GM12873 (cell line): ENCODE results near the gene PPP1R3E.
A peak's percentile ranks its signal among the peaks of the same experiment; 100 is the strongest.

Experiments used
- TF ChIP-seq, protein P1 (sequence below): IDR thresholded peaks from 2 replicates; pipeline ENCODE4 v1.5.1; 2012; ENCODE audit warnings: low read depth, mild to moderate bottlenecking, moderate library complexity, low read length, control low read depth; ENCODE audit not compliant: insufficient read depth; ENCODE audit errors: missing control alignments

The PPP1R3E gene

DNA sequence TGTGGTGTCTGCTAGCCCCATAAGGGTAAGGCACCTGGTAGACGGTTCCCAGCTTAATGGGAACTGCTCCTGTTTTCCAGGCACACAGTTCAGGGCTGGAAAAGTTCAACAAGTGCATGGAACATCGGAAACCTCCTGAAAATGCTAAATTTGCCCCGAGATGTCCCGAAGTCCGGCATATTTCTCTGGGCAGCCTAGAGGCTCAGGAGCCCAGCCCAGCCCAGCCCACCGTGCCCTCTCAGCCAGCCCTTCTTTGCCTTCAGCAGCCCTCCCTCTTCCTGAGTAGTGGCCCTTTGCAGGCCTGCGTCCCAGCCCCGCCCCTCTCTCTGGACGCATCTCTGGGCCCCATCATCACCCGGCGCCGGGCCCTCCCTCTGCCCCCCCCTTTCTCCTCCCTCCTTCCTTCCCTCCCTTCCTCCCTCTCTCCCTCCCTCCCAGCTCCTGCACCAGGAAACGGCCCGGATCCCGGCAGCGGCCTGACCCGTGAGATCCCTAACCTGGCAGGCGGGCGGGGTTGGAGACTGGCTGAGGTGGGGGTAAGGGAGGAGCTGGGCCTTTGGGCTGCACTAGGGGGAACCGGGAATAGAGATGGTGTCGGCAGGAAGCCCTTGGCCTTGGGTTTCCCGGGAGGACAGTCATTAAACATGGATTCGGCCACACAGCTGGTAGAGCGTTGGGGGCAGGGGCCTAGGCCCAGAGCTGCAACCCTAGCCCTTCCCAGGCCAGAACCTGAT is 3.9 kb upstream of the PPP1R3E start, which contains the start of gene BCL2L2:
Gene BCL2L2, plus strand, starts transcription at position 422 of the 734 bp plus-strand sequence. CDS start 935 bp downstream, outside the sequence.
- TF ChIP-seq, protein P1, sequence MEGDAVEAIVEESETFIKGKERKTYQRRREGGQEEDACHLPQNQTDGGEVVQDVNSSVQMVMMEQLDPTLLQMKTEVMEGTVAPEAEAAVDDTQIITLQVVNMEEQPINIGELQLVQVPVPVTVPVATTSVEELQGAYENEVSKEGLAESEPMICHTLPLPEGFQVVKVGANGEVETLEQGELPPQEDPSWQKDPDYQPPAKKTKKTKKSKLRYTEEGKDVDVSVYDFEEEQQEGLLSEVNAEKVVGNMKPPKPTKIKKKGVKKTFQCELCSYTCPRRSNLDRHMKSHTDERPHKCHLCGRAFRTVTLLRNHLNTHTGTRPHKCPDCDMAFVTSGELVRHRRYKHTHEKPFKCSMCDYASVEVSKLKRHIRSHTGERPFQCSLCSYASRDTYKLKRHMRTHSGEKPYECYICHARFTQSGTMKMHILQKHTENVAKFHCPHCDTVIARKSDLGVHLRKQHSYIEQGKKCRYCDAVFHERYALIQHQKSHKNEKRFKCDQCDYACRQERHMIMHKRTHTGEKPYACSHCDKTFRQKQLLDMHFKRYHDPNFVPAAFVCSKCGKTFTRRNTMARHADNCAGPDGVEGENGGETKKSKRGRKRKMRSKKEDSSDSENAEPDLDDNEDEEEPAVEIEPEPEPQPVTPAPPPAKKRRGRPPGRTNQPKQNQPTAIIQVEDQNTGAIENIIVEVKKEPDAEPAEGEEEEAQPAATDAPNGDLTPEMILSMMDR, result no peak

DNA sequence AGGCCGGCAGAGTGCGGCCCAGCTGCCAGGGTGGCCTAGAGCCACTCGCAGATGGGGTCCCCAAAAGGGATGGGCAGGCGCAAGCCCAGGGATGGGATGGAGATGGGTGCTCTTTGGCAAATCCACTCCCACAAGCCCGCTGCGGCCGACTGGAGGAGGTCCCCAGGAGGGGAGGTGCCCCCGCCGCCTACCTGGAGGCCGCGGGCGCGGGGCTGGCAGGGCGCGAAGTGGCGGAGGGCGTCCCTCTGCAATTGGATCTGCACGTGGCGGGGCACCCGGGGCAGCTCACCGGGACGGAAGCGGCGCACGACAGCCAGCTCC is 730 bp downstream of the PPP1R3E start:
- TF ChIP-seq, protein P1, result no peak

DNA sequence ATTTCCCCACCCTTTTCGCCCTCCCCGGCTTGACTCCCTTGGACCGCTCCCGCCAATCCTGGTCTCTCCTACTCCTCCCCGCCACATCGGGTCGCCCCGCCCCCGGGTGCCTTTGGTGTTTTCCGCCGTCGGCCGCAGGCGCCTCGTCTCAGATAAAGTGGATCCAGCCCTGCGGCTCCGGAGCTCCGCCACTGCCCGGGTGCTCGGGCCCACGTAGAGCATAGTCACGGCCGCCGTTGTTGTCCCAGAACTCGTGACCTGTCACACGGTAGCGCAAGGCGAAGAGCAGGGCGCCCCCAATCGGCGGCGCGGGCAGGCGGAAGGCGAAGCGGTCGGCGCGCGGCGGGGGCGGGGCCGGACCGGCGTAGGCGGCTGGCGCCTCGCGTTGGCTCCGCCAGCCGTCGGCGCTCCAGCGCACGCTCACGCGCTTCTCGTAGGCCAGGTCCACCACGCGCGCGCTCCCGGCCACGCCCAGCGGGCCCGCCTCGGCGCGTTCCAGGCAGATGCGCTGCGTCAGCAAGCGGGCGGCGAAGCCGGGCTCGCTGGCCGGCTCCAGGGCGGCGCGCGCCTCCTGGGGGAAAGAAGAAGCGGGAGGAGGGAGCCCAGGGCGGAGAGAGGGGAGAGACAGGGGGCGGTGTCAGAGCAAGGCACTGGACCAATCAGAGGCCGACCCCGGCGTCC is 1.2 kb downstream of the PPP1R3E start:
- TF ChIP-seq, protein P1, result peak; percentile 70

DNA sequence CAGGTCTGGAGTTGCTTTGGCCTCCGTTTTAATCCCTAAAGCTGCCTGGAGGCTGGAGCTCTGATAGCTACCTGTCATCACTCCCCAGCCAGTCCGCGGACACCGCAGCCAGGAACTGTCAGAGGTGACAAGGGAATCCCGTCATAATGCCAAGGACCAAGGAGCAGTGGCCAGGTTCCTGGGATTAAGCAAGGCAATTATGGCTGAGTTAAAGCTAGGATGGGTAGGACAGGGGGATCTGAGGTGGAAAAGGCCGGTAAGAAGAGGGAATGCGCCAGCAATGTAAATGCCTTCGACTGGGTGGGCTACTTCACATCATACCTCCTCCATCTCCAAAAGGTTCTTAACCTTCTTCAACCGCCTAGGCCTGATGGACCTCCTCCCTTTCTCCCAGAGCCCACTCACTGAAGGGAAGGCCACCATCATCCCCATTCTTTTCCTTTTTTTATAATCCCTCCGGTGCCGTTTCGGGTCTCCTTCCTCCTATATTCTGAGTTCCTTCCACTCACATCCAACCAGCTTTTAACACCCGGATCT is 1.9 kb downstream of the PPP1R3E start:
- TF ChIP-seq, protein P1, result no peak

DNA sequence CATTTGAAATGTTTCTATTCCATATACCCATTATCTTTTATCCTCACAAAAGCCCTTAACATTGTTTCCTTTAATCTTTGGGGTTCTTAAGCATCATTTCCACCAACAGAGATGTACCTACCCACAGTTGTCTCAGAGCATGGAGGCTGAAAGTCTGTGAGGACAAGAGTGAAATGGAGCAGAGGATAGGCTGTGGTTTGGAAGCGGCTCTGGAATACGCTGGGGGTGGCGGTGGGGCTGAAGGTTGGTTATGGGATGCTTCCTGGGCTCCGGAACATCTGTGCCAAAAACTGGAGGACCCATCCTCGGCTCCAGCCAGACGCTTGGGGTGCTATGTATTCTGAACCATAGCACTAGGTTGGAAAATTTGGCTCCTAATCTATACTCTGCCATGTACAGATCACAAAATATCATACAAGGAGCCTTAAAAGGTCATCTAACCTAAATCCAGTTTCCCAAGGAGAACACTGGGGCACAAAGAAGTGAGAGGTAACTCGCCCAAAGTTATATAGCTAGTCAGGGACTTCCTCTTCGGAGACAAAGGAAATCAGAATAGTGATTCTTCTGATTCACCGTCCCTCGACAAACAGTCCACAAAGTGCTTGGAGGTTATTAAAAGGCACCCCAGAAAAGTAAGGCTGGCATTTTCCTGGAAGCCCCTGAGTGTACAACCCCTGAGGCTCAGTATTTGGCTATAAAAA is 2.5 kb downstream of the PPP1R3E start:
- TF ChIP-seq, protein P1, result no peak

DNA sequence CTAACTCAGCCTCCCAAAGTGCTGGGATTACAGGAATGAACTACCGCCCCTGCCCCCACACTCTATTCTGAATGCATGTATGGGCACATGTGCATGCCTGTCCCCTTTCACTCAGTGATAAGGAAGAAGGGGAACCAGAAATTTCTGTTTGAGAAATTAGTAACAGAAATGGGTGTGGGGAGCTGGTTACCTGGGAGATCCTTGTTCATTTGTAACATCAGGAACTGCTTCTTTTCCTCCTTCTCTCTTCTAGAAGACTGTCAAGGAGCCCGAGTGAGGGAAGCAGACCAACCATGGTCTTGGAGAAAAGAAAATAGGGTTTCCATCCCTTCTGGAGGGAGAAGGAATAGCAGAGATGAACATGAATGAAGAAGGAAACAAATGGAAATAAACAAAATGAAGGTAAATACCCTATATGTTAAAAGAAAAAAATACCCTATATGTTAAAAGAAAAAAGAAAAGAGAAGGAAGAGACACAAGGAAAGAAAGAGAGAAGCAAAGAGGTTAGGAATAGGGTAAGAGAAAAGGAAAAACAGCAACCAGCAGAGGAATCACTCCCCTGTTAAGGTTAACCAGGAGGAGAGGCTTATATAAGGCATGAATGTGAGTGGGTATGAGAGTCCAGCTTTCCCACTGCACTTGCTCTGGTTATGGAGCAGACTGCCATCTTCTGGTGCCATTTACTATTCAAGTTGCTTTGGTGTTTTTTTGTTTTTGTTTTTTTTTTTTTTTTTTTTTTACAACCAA is 3.3 kb downstream of the PPP1R3E start:
- TF ChIP-seq, protein P1, result peak; percentile 46
